Thoracic aorta (tissue), 2 donors: ENCODE data around the gene LILRA2. TPM values are rescaled to one million over a fixed set of nuclear protein-coding genes. Genes with fewer than 3 reads are reported as not detected.
A peak's percentile ranks its signal among the peaks of the same experiment; 100 is the strongest.
"Not testable (repeated sequence)": the region's sequence is repeated elsewhere in the genome, so short reads cannot be mapped to it uniquely, and the experiment has no call there.

ENCODE experiments used
- ATAC-seq: fragments of 150-250 bp; one replicate; pipeline ENCODE4 v1.8.0; 2017; ENCODE audit warnings: low read depth; ENCODE audit not compliant: insufficient number of reproducible peaks, low FRiP score
- DNase-seq: peaks from one replicate; pipeline ENCODE4 v3.0.0-alpha.2; 2020; ENCODE audit warnings: low spot score
- H3K27ac ChIP-seq, 2 donors: fragments of 200-600 bp; sonication (generic); 1 replicate in 1 of 2; 2 replicates in 1 of 2; pipeline ENCODE4 v1.5.1; 2016; ENCODE audit warnings: mild to moderate bottlenecking in 2 of 2, moderate library complexity in 2 of 2
- H3K27me3 ChIP-seq: fragments of 200-600 bp; sonication (generic); replicated peaks from 2 replicates; pipeline ENCODE4 v1.6.0; 2016; ENCODE audit warnings: mild to moderate bottlenecking; ENCODE audit not compliant: insufficient read depth
- H3K36me3 ChIP-seq: fragments of 200-600 bp; sonication (generic); one replicate; pipeline ENCODE4 v1.5.1; 2016
- H3K4me1 ChIP-seq, 2 donors: fragments of 200-600 bp; sonication (generic); 1 replicate in 1 of 2; 2 replicates in 1 of 2; pipeline versions ENCODE4 v1.5.1 to v1.6.0; 2016; ENCODE audit warnings: low read depth in 2 of 2, mild to moderate bottlenecking in 1 of 2; ENCODE audit not compliant: control insufficient read depth in 1 of 2
- H3K4me3 ChIP-seq: fragments of 200-600 bp; sonication (generic); 2 replicates; pipeline ENCODE4 v1.5.1; 2016; ENCODE audit warnings: mild to moderate bottlenecking
- H3K9me3 ChIP-seq: fragments of 200-600 bp; sonication (generic); 2 replicates; pipeline ENCODE4 v1.5.1; 2016
- CTCF ChIP-seq: fragments of 200-600 bp; sonication (generic); IDR thresholded peaks from one replicate; pipeline ENCODE4 v1.5.1; 2019; ENCODE audit warnings: antibody characterized with exemption
- total RNA-seq, 2 donors: library from RNA; depleted of rRNA; stranded (reverse); fragments of >200 nt; gene quantifications; one replicate each; pipeline versions ENCODE4 v1.1.0 to v1.2.3, GENCODE V29; 2016

The LILRA2 gene
- total RNA-seq, 2 donors from 2014 or later: 0.68 to 3.1 TPM

GRCh38 chr19:54630782-54631181 lies 57.2 kb downstream of the LILRA2 start:
- peak overlapping the region; percentile 36 for H3K4me3 ChIP-seq
- DNase-seq (no peak), ATAC-seq (no peak)
- no peaks in the 10 kb centered on the region for H3K27me3 ChIP-seq
- no peaks in the 10 kb centered on the region for H3K4me1 ChIP-seq
- no peaks in the 10 kb centered on the region for H3K36me3 ChIP-seq
- no peak for TF ChIP-seq CTCF
- H3K9me3 ChIP-seq: no peaks in the 10 kb centered on the region
- no peak overlapping the region for H3K27ac ChIP-seq

- H3K9me3 ChIP-seq, DNase-seq, ATAC-seq, H3K4me3 ChIP-seq, H3K4me1 ChIP-seq, H3K27me3 ChIP-seq, H3K36me3 ChIP-seq, H3K27ac ChIP-seq: not testable (repeated sequence)
Measured at GRCh38 chr19:54631489-54632337, 58.1 kb downstream of the LILRA2 start.

GRCh38 chr19:54632517-54632916 lies 58.9 kb downstream of the LILRA2 start:
- H3K27ac ChIP-seq, H3K9me3 ChIP-seq, H3K4me3 ChIP-seq, H3K36me3 ChIP-seq, H3K27me3 ChIP-seq, DNase-seq, ATAC-seq, H3K4me1 ChIP-seq: not testable (repeated sequence)

- ATAC-seq (no peak), DNase-seq (no peak)
- no peaks in the 10 kb centered on the region for H3K36me3 ChIP-seq
- H3K4me1 ChIP-seq: no peaks in the 10 kb centered on the region
- no peak overlapping the region for H3K4me3 ChIP-seq
- no peak for TF ChIP-seq CTCF
- H3K27me3 ChIP-seq: no peaks in the 10 kb centered on the region
- H3K27ac ChIP-seq: no peak overlapping the region
- no peaks in the 10 kb centered on the region for H3K9me3 ChIP-seq
Measured at GRCh38 chr19:54633401-54633800, 59.8 kb downstream of the LILRA2 start.

- not testable (repeated sequence) for H3K27me3 ChIP-seq
Measured at GRCh38 chr19:54636081-54636480, 62.5 kb downstream of the LILRA2 start.

GRCh38 chr19:54638683-54639082 lies 65.1 kb downstream of the LILRA2 start:
- Histone ChIP-seq H3K4me3 (no peak overlapping the region), H3K9me3 (no peaks in the 10 kb centered on the region), H3K27me3 (no peaks in the 10 kb centered on the region), H3K4me1 (no peaks in the 10 kb centered on the region), H3K27ac (no peak overlapping the region), H3K36me3 (no peaks in the 10 kb centered on the region)
- no peak for ATAC-seq
- no peak for DNase-seq
- no peak for TF ChIP-seq CTCF

More at GRCh38 chr19:54636081-54636480, 62.5 kb downstream of the LILRA2 start:
- DNase-seq, H3K4me3 ChIP-seq, H3K9me3 ChIP-seq, H3K36me3 ChIP-seq, ATAC-seq, H3K27ac ChIP-seq, H3K4me1 ChIP-seq: not testable (repeated sequence)

Other genes starting within 250 kb of the LILRA2 start
- not detected for gene LILRA4, start 234.6 kb upstream of the LILRA2 start, total RNA-seq
- gene LAIR1, start 208.9 kb upstream of the LILRA2 start, total RNA-seq: 10 to 100 TPM; 31.2 to 64.7 TPM
- not detected for gene TTYH1, start 158.3 kb upstream of the LILRA2 start, total RNA-seq
- gene LENG8, start 124.6 kb upstream of the LILRA2 start, total RNA-seq: 100 to 1,000 TPM; 282 to 305 TPM
- gene LENG9, start 110.0 kb upstream of the LILRA2 start, total RNA-seq: 10 to 100 TPM in 1 of 2 donors, 1 to 10 TPM in 1; 8.5 to 14.4 TPM
- gene CDC42EP5, start 100.5 kb upstream of the LILRA2 start, total RNA-seq: 10 to 100 TPM; 41.2 to 55.9 TPM
- not detected for gene LAIR2, start 71.0 kb upstream of the LILRA2 start, total RNA-seq
- 1 to 10 TPM; 2.7 to 3.0 TPM for gene LILRA1, start 19.8 kb downstream of the LILRA2 start, total RNA-seq
- gene LILRB1, start 56.7 kb downstream of the LILRA2 start, total RNA-seq: 10 to 100 TPM in 1 of 2 donors, 1 to 10 TPM in 1; 7.9 to 10.0 TPM
- 10 to 100 TPM in 1 of 2 donors, 1 to 10 TPM in 1; 8.5 to 22.5 TPM for gene LILRB4, start 89.2 kb downstream of the LILRA2 start, total RNA-seq
- not detected for gene KIR3DL3, start 150.7 kb downstream of the LILRA2 start, total RNA-seq
- not detected for gene KIR2DL3, start 164.7 kb downstream of the LILRA2 start, total RNA-seq
- not detected for gene KIR2DL1, start 196.0 kb downstream of the LILRA2 start, total RNA-seq
- gene KIR2DL4, start 229.8 kb downstream of the LILRA2 start, total RNA-seq: under 1 TPM in 1 of 2 donors, not detected in 1; 0.54 TPM
- not detected for gene KIR3DL1, start 242.7 kb downstream of the LILRA2 start, total RNA-seq